ENCODE data around the gene FOXD1.

Gene FOXD1

GRCh38 chr5:73447530-73448462 is 781 bp downstream of the FOXD1 start:
- peak; percentile 65 for ATAC-seq
- Mint-ChIP-seq H3K4me1 (peaks cover 14% of the 10 kb centered on the region), H3K27ac (peak overlapping the region; percentile 32), H3K9me3 (no peaks in the 10 kb centered on the region), H3K36me3 (no peaks in the 10 kb centered on the region), H3K4me3 (peak overlapping the region; percentile 86), H3K27me3 (peaks cover 52% of the 10 kb centered on the region)

- Mint-ChIP-seq H3K9me3 (no peaks in the 10 kb centered on the region), H3K36me3 (no peaks in the 10 kb centered on the region), H3K4me3 (peak overlapping the region; percentile 64), H3K27me3 (peaks cover 52% of the 10 kb centered on the region), H3K4me1 (peaks cover 14% of the 10 kb centered on the region), H3K27ac (no peak overlapping the region)
- peak; percentile 51 for ATAC-seq
These were observed 1.7 kb downstream of the FOXD1 start for GRCh38 chr5:73446631-73447529.

GRCh38 chr5:73445665-73446630 is 2.6 kb downstream of the FOXD1 start:
- Mint-ChIP-seq H3K27ac (no peak overlapping the region), H3K27me3 (peaks cover 51% of the 10 kb centered on the region)

GRCh38 chr5:73444499-73445438 is 3.8 kb downstream of the FOXD1 start:
- no peaks in the 10 kb centered on the region for H3K9me3 Mint-ChIP-seq
- peaks cover 14% of the 10 kb centered on the region for H3K4me1 Mint-ChIP-seq
- H3K27me3 Mint-ChIP-seq = peaks cover 53% of the 10 kb centered on the region
- no peaks in the 10 kb centered on the region for H3K36me3 Mint-ChIP-seq
- no peak overlapping the region for H3K27ac Mint-ChIP-seq
- no peak for ATAC-seq
- H3K4me3 Mint-ChIP-seq = no peak overlapping the region

More at GRCh38 chr5:73445665-73446630, 2.6 kb downstream of the FOXD1 start:
- Mint-ChIP-seq H3K9me3 (no peaks in the 10 kb centered on the region), H3K4me1 (peaks cover 14% of the 10 kb centered on the region), H3K36me3 (no peaks in the 10 kb centered on the region), H3K4me3 (peak overlapping the region; percentile 64)
- no peak for ATAC-seq

- Mint-ChIP-seq H3K27me3 (peaks cover 61% of the 10 kb centered on the region), H3K4me1 (peaks cover 12% of the 10 kb centered on the region), H3K9me3 (no peaks in the 10 kb centered on the region), H3K36me3 (no peaks in the 10 kb centered on the region), H3K27ac (no peak overlapping the region), H3K4me3 (no peak overlapping the region)
- no peak for ATAC-seq
These were observed 4.6 kb downstream of the FOXD1 start for GRCh38 chr5:73443829-73444498.

GRCh38 chr5:73442996-73443627 is 5.5 kb downstream of the FOXD1 start:
- H3K9me3 Mint-ChIP-seq = no peaks in the 10 kb centered on the region
- no peak for ATAC-seq
- peaks cover 5% of the 10 kb centered on the region for H3K4me1 Mint-ChIP-seq
- H3K27ac Mint-ChIP-seq = no peak overlapping the region
- H3K27me3 Mint-ChIP-seq = peaks cover 69% of the 10 kb centered on the region
- H3K4me3 Mint-ChIP-seq = no peak overlapping the region
- H3K36me3 Mint-ChIP-seq = no peaks in the 10 kb centered on the region

- H3K4me3 Mint-ChIP-seq = no peak overlapping the region
- H3K36me3 Mint-ChIP-seq = no peaks in the 10 kb centered on the region
- H3K27me3 Mint-ChIP-seq = peaks cover 77% of the 10 kb centered on the region
- no peaks in the 10 kb centered on the region for H3K9me3 Mint-ChIP-seq
- ATAC-seq = no peak
- H3K4me1 Mint-ChIP-seq = peaks cover 6% of the 10 kb centered on the region
- H3K27ac Mint-ChIP-seq = no peak overlapping the region
These were observed 6.3 kb downstream of the FOXD1 start for GRCh38 chr5:73442231-73442811.

- Mint-ChIP-seq H3K36me3 (no peaks in the 10 kb centered on the region), H3K9me3 (no peaks in the 10 kb centered on the region), H3K4me3 (no peak overlapping the region), H3K4me1 (peaks cover 6% of the 10 kb centered on the region), H3K27me3 (peaks cover 84% of the 10 kb centered on the region), H3K27ac (no peak overlapping the region)
- no peak for ATAC-seq
These were observed 7.2 kb downstream of the FOXD1 start for GRCh38 chr5:73441378-73441777.

GRCh38 chr5:73440262-73440661 is 8.3 kb downstream of the FOXD1 start:
- Mint-ChIP-seq H3K27ac (no peak overlapping the region), H3K4me3 (no peak overlapping the region), H3K9me3 (no peaks in the 10 kb centered on the region), H3K27me3 (peaks cover 95% of the 10 kb centered on the region), H3K36me3 (no peaks in the 10 kb centered on the region), H3K4me1 (peaks cover 6% of the 10 kb centered on the region)
- ATAC-seq = no peak

GRCh38 chr5:73438645-73439470 is 9.7 kb downstream of the FOXD1 start:
- H3K4me3 Mint-ChIP-seq = no peak overlapping the region

GRCh38 chr5:73437777-73438644 is 10.6 kb downstream of the FOXD1 start:
- H3K36me3 Mint-ChIP-seq = no peaks in the 10 kb centered on the region
- ATAC-seq = no peak
- no peaks in the 10 kb centered on the region for H3K9me3 Mint-ChIP-seq
- H3K4me1 Mint-ChIP-seq = peaks cover 6% of the 10 kb centered on the region
- no peak overlapping the region for H3K27ac Mint-ChIP-seq
- H3K27me3 Mint-ChIP-seq = peaks cover 96% of the 10 kb centered on the region
- no peak overlapping the region for H3K4me3 Mint-ChIP-seq

More at GRCh38 chr5:73438645-73439470, 9.7 kb downstream of the FOXD1 start:
- Mint-ChIP-seq H3K36me3 (no peaks in the 10 kb centered on the region), H3K4me1 (peaks cover 6% of the 10 kb centered on the region), H3K9me3 (no peaks in the 10 kb centered on the region), H3K27me3 (peaks cover 96% of the 10 kb centered on the region), H3K27ac (no peak overlapping the region)
- no peak for ATAC-seq

Measured in stimulated activated memory B cell treated with anti-CD40 and anti-IgM and Interleukin-4, amounts not matched to agents 10 μg/mL and 1 μg/mL and 100 μg/mL, for 72 hours (primary cell).